Stimulated activated CD4-positive, alpha-beta T cell treated with anti-CD3 and anti-CD28 coated beads, Interleukin-12 subunit alpha, Interleukin-12 subunit beta, amount 100 ng/mL, for 24 hours (primary cell): ENCODE data around the gene MPIG6B.

Experiments
- DNase-seq, 2 experiments: peaks; one replicate each; pipeline ENCODE4 v3.0.0-alpha.2; 2020; ENCODE audit warnings: low read depth in 2 of 2

MPIG6B gene

GRCh38 chr6:31737315-31737990 lies 14.3 kb downstream of the MPIG6B start:
- DNase-seq, result no peak

DNA sequence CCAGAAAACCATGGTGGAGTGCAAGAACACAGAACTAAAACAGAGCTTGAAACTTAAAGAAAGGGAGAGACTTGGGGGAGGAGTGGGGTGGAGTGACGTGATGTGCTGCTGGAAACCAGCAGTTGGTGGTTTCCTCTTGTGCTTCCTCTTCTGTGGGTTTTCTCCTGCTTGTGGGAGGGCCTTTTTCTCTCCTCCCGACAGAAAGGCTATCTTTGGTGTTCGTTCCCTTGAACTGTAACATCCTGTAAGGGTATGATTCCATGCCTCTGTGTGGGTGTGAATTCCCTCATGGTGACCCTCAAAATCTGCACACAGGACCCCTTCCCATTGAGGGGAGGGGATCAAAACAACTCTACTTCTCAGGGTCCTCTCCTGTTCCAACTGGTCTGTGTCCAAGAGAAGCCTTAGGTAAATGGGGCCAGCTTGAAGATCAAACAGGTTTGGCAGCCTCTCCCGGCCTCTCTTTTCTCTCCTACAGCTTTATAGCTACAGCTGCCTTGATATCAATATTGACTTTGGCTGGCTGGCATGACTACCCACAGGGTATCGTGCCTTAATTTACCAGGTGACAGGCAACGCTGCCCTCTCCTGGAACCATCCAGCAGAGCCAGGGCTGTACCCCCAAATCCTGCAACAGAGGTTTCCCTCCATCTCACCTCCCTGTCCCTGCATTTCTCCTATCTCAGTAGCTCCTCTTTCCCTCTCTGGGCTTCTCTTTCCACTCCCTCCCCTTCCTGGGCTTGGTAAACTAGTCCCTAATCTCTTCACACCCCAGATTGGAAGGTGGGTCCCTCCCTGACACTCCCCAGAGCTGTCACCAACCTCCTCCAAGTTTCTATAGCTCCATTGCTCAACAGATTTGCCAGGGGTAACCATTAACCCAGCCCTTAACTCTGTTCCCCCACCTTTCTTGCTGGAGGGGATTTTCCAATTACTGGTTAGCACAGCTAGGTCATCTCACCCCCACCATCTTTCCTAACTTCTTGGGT lies 15.1 kb downstream of the MPIG6B start:
- DNase-seq, result peak in 1 of 2 experiments; percentile 60

- DNase-seq, result peak; percentile 92 to 96
Measured at GRCh38 chr6:31739639-31740396, 16.6 kb downstream of the MPIG6B start, which contains the start of gene MSH5. Gene MSH5 (plus strand): TSS chr6:31740005. CDS start chr6:31740467, 462 bp downstream.

DNA sequence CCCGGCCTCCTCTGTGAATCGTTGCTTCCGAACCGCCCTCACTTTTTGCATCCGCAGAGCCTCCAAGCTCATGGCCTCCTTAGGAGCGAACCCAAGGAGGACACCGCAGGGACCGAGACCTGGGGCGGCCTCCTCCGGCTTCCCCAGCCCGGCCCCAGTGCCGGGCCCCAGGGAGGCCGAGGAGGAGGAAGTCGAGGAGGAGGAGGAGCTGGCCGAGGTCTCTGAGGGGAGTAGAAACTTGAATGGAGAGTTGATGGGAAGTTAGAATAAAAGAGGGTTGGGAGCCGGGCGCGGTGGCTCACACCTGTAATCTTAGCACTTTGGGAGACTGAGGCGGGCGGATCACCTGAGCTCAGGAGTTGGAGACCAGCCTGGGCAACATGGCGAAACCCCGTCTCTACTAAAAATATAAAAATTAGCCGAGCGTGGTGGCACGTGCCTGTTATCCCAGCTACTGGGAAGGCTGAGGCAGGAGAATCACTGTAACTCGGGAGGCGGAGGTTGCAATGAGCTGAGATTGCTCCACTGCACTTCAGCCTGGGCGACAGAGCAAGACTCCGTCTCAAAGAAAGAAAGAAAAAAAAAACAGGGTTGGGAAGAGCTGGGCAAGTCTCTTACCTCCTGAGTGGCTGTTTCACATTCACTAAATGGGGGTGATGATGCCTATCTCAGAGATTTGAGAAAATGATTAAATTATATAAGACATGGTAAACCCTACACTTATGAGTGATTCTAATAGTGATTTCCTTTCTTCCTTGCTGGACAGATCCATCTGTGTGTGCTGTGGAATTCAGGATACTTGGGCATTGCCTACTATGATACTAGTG lies 17.4 kb downstream of the MPIG6B start:
- no peak for DNase-seq

- no peak for DNase-seq
Measured at GRCh38 chr6:31741815-31742214, 18.6 kb downstream of the MPIG6B start.

DNA sequence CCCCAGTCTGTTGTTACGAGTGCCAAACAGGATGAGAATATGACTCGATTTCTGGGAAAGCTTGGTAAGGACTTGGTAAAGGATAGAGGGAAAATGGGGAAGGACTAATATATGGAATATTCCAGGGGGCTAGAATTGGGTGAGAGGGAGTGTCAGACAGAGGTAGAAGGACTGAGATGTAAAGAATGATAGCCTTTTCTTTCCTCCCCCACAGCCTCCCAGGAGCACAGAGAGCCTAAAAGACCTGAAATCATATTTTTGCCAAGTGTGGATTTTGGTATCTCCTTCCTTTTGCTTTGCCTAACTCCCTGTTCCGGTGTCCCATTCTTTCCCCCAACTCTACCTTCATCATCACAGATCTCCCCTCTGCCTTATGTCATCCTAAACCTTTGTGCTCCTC lies 19.7 kb downstream of the MPIG6B start:
- DNase-seq, result no peak

- no peak for DNase-seq
Measured at GRCh38 chr6:31744422-31744821, 21.2 kb downstream of the MPIG6B start.

DNA sequence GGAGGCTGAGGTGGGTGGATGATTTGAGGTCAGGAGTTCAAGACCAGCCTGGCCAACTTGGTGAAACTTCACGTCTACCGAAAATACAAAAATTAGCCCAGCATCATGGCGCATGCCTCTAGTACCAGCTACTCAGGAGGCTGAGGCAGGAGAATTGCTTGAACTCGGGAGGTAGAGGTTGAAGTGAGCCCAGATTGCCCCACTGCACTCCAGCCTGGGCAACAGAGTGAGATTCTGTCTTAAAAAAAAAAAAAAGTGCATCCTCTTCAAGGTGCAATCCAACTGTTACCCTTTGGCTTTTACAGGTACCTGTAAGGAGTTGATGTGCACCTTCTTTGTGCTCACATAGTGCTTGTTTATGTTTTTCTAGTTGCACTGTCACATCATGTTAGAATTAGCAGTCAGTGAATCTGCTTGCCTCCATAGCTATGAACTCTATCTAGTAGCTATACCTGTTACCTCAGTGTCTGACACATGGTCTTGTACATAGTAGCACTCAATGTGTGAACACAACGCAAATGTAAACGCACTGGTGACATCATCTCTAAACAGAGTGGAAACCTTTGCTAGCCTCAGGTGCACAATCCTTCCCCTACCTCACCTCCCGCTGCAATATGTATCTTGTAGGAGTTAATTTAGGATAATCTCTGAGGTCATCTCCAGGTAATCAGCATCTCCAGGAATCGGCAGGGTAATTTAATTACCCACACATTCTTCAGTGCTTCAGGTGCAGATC lies 26.3 kb downstream of the MPIG6B start:
- no peak for DNase-seq

DNA sequence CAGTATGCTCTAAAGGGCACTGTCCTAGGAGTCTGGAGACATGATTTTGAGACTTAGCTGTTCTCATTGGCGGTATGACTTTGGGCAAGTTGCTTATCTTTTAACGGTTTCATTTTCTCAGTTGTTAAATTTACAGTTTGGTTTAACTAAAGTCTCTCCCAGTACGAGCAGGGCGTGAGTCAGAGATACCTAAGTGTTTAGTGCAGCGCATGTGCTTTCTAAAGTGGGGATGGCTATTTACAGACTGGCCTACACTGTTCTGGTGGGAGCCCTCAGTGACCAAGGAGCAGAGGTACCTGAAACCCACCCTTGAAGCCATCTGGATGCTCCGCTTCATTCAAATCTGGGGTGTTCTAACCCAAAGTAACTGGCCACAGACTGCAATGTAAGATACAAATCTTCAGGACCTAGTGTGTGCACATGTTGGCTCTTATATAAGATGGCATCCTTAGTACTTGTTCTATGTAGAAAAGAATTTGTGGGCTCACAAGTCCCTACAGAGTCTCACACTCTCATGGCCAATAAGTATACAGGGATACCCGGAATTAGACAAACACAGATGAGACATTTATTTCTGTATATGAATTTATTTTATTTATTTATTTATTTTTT lies 27.3 kb downstream of the MPIG6B start:
- no peak for DNase-seq

DNA sequence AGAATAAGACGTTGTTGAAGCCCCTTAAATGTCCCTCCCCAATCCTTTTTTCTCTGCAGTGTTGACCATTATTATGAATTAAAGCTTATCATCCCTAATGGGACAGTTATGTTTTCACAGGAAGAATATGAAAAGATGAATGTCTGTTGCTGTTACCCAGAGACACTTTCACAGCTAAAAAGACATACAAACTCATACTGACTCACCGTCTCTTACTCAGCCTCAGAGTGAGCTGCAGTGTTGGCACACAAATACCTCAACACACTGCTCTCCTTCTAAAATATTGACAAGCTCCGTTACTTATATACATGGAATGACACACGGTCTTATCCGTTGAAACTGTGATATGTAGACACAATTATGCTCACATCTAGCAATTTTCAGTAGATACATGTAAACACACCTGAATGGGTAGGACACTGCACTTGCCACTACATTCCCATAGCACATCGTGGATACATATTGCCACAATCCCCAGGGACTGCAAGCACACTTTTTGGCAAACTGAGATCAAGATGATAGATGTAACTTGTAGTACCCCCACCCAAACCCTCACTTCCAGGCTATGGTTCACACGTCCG lies 29.7 kb downstream of the MPIG6B start:
- no peak for DNase-seq

DNA sequence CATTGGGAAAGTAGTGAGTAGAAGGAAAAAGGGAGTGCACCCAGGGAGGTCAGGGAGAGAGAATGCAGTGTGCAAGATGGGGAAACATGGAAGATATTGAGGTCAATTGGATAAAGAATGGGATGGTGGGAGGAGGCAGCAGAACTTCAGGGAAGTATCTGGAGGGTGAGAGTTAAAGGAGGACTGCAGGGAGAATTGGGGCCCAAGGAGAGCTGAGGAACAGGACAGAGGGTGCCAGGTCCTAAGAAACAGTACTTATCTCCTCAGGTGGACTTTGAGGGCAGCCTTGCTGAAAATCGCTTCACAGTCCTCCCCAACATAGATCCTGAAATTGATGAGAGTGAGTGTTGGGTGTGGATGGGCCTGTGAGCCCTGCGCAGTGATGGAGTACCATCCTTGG lies 35.1 kb downstream of the MPIG6B start:
- no peak for DNase-seq

GRCh38 chr6:31760790-31761189 lies 37.6 kb downstream of the MPIG6B start:
- DNase-seq, result no peak

GRCh38 chr6:31761343-31761742 lies 38.2 kb downstream of the MPIG6B start:
- no peak for DNase-seq

GRCh38 chr6:31762356-31762755 lies 39.2 kb downstream of the MPIG6B start, which contains the start of gene SAPCD1:
Gene SAPCD1 (plus strand): TSS chr6:31762656. CDS start chr6:31763055, 399 bp downstream.
- no peak for DNase-seq

DNA sequence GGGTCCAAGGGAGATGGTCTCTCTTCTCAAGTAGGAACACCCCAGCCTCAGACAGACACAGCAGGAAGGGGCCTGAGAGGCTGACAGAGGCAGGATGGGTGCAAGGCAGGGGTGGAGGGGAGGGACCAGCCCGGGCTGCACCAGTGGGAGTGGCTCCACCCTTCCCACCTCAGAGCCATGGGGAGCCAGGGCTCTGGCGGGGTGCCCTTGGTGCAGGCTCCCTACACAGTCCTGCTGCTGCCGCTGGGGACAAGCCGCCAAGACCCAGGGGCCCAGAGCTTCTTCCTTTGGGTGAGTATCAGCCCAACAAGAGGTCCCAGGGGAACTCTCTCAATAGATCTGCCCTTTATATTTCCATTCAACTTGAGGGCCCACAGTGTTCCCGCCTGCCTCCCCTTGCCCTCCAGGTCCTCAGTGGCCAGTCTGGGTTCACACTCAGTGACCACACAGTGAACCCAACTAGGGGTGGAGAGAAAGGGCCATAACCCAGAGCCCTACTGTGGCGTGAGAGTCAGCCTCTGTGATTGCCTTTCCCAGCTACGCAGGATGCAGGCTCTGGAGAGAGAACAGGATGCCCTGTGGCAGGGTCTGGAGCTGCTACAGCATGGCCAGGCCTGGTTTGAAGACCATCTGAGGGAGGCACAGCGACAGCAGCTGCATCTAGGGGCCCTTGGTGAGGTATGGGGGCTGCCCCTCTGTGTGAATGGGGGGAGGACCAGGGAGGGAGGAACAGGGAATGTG lies 39.9 kb downstream of the MPIG6B start:
- no peak for DNase-seq

DNA sequence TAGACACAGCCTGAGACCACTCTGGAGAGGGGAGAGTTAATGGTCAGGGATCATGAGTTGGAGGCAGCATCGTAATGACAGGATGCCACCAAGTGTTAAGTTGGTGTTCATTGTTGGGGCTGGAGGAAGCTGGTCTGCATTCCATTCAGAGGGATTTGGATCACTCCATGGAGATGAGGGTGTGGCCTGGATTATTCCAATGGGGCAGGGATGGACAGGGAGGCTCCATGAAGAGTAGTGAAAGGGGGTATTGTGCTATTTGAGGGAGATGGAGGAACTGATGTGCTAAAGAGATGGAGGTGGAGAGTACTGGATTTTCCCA lies 40.4 kb downstream of the MPIG6B start:
- no peak for DNase-seq

- no peak for DNase-seq
Measured at GRCh38 chr6:31764198-31764597, 41.0 kb downstream of the MPIG6B start.

GRCh38 chr6:31765559-31765909 lies 42.4 kb downstream of the MPIG6B start:
- DNase-seq, result no peak
